ENCODE measurements around the gene CDH23. TPM values are rescaled to one million over a fixed set of nuclear protein-coding genes. Genes with fewer than 3 reads are reported as not detected.

The CDH23 gene
- total and polyA plus RNA-seq, 9 of the 15 experiments (the other 6 are each of a cell fraction or from before 2014, with no cell fraction given), result 0.18 to 1.2 (median 0.47) TPM

GRCh38 chr10:71763352-71764127 is 366.8 kb downstream of the CDH23 start (continued):
- TF ChIP-seq, protein P1, sequence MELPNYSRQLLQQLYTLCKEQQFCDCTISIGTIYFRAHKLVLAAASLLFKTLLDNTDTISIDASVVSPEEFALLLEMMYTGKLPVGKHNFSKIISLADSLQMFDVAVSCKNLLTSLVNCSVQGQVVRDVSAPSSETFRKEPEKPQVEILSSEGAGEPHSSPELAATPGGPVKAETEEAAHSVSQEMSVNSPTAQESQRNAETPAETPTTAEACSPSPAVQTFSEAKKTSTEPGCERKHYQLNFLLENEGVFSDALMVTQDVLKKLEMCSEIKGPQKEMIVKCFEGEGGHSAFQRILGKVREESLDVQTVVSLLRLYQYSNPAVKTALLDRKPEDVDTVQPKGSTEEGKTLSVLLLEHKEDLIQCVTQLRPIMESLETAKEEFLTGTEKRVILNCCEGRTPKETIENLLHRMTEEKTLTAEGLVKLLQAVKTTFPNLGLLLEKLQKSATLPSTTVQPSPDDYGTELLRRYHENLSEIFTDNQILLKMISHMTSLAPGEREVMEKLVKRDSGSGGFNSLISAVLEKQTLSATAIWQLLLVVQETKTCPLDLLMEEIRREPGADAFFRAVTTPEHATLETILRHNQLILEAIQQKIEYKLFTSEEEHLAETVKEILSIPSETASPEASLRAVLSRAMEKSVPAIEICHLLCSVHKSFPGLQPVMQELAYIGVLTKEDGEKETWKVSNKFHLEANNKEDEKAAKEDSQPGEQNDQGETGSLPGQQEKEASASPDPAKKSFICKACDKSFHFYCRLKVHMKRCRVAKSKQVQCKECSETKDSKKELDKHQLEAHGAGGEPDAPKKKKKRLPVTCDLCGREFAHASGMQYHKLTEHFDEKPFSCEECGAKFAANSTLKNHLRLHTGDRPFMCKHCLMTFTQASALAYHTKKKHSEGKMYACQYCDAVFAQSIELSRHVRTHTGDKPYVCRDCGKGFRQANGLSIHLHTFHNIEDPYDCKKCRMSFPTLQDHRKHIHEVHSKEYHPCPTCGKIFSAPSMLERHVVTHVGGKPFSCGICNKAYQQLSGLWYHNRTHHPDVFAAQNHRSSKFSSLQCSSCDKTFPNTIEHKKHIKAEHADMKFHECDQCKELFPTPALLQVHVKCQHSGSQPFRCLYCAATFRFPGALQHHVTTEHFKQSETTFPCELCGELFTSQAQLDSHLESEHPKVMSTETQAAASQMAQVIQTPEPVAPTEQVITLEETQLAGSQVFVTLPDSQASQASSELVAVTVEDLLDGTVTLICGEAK (IDR thresholded peaks at IDR 0.05), result no peak
- TF ChIP-seq, protein P1 (CRISPR knock-in tag; IDR thresholded peaks at IDR 0.05), result no peak
- no peak for TF ChIP-seq ZNF75A (CRISPR knock-in tag; IDR thresholded peaks at IDR 0.05)
- TF ChIP-seq BRD9 (IDR thresholded peaks at IDR 0.05; ENCODE audit: low read depth, partially characterized antibody), result no peak
- TF ChIP-seq RCOR1 (IDR thresholded peaks at IDR 0.05; ENCODE audit: borderline replicate concordance in 1 of 2, low read depth in 2 of 2, low read length in 2 of 2), result peak; percentile 27 to 89; a peak in 2 of 4 replicates
- no peak for TF ChIP-seq KDM4B (IDR thresholded peaks at IDR 0.05; ENCODE audit: borderline replicate concordance in 2 of 2, low read depth in 1 of 2)
- TF ChIP-seq TARDBP (IDR thresholded peaks at IDR 0.05), result no peak
- no peak for TF ChIP-seq LARP7 (IDR thresholded peaks at IDR 0.05)
- TF ChIP-seq TCF3 (CRISPR knock-in tag; IDR thresholded peaks at IDR 0.05), result peak; percentile 73
- no peak for TF ChIP-seq ZBTB33 (CRISPR knock-in tag; IDR thresholded peaks at IDR 0.05)
- no peak for TF ChIP-seq IFI16 (CRISPR knock-in tag; IDR thresholded peaks at IDR 0.05)
- TF ChIP-seq ZNF217 (CRISPR knock-in tag; IDR thresholded peaks at IDR 0.05), result no peak
- TF ChIP-seq, protein P2, sequence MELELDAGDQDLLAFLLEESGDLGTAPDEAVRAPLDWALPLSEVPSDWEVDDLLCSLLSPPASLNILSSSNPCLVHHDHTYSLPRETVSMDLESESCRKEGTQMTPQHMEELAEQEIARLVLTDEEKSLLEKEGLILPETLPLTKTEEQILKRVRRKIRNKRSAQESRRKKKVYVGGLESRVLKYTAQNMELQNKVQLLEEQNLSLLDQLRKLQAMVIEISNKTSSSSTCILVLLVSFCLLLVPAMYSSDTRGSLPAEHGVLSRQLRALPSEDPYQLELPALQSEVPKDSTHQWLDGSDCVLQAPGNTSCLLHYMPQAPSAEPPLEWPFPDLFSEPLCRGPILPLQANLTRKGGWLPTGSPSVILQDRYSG (tag; conservative IDR thresholded peaks at IDR 0.05; ENCODE audit: low read depth), result no peak
- TF ChIP-seq CREB1 (IDR thresholded peaks at IDR 0.05), result no peak
- no peak for TF ChIP-seq CREB1 (CRISPR knock-in tag; IDR thresholded peaks at IDR 0.05)
- no peak for TF ChIP-seq ZBTB8A (IDR thresholded peaks at IDR 0.05; ENCODE audit: partially characterized antibody)
- no peak for TF ChIP-seq MAFK (IDR thresholded peaks at IDR 0.05; ENCODE audit: low read length)
